Right lobe of liver (tissue), 4 donors: Measurements from ENCODE around the gene BEND5.

Experiments
- CTCF ChIP-seq, 4 donors: fragments of 200-600 bp in 3 of 4; fragments of 450-650 bp in 1 of 4; IDR thresholded peaks; one replicate each; pipeline versions ENCODE4 v1.5.1 to v1.8.0; 2016 to 2022; ENCODE audit warnings: antibody characterized with exemption in 4 of 4, mild to moderate bottlenecking in 2 of 4
- POLR2A ChIP-seq: fragments of 450-650 bp; IDR thresholded peaks from one replicate; pipeline ENCODE4 v1.6.1; 2017; ENCODE audit warnings: antibody characterized with exemption, mild to moderate bottlenecking
- donor health status: DM: no; HTN: no; CAD: no.
- donor health status: DM: no; HTN: no; CAD: no.
- donor health status: DM: no; HTN: yes; CAD: no.

- TF ChIP-seq POLR2A (no peak), CTCF (IDR thresholded peaks at IDR 0.05) (no peak)
Observed at GRCh38 chr1:48726557-48727215, 50.0 kb downstream of the BEND5 start.
